GM12872 (cell line): Measurements from ENCODE around the gene OR1F1.

Experiments used
- TF ChIP-seq, protein P1 (sequence below): IDR thresholded peaks from 3 replicates; pipeline ENCODE4 v1.5.1; 2011; ENCODE audit warnings: low read depth, mild to moderate bottlenecking, low read length, moderate library complexity; ENCODE audit not compliant: insufficient read depth

OR1F1 gene

GRCh38 chr16:3212006-3212405 is 24.0 kb downstream of the OR1F1 start:
- TF ChIP-seq, protein P1, sequence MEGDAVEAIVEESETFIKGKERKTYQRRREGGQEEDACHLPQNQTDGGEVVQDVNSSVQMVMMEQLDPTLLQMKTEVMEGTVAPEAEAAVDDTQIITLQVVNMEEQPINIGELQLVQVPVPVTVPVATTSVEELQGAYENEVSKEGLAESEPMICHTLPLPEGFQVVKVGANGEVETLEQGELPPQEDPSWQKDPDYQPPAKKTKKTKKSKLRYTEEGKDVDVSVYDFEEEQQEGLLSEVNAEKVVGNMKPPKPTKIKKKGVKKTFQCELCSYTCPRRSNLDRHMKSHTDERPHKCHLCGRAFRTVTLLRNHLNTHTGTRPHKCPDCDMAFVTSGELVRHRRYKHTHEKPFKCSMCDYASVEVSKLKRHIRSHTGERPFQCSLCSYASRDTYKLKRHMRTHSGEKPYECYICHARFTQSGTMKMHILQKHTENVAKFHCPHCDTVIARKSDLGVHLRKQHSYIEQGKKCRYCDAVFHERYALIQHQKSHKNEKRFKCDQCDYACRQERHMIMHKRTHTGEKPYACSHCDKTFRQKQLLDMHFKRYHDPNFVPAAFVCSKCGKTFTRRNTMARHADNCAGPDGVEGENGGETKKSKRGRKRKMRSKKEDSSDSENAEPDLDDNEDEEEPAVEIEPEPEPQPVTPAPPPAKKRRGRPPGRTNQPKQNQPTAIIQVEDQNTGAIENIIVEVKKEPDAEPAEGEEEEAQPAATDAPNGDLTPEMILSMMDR, result no peak

GRCh38 chr16:3212567-3212966 is 24.6 kb downstream of the OR1F1 start:
- TF ChIP-seq, protein P1, result no peak

DNA sequence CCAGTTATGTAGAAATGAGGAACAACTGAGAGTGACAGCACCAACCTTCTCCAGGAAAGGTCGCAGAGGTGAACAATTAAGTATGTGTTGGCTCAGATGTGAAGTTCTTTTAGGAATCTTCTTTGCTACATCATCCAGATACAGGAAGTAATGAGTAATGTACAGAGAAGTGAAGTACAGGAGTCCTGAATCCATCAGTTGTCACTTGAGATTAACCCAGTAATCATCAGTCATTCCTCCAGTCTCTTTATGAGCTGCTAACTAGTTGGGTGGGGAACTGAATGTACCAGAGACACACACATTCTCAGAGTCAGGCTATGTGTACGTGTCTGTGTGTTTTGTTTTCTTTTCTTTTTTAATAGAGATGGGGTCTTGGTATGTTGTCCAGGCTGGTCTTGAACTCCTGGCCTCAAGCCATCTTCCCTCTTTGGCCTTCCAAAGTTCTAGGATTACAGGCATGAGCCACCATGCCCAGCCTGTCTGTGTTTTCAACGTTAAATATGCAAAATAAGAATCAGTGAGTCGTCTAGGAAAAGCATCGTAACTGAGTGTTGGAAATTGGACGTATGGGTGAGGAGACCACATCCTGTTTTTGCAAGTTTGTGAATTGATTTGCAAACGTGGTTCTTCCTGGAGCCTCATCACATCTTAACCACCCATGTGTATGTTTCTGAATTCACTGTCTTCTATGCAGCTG is 27.0 kb downstream of the OR1F1 start:
- TF ChIP-seq, protein P1, result no peak

GRCh38 chr16:3215601-3216262 is 27.7 kb downstream of the OR1F1 start:
- TF ChIP-seq, protein P1, result no peak

DNA sequence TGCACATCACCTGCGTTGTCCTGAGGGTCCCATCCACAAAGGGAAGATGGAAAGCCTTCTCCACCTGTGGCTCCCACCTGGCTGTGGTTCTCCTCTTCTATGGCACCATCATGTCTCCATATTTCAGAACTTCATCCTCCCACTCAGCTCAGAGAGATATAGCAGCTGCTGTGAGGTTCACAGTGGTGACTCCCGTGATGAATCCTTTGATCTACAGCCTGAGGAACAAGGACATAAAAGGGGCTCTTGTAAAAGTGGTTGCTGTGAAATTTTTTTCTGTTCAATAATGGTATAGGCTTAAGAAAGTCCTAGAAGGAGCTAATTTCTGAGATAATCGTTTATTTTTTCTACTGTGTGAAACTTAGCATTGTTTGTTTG is 28.2 kb downstream of the OR1F1 start:
- TF ChIP-seq, protein P1, result no peak

DNA sequence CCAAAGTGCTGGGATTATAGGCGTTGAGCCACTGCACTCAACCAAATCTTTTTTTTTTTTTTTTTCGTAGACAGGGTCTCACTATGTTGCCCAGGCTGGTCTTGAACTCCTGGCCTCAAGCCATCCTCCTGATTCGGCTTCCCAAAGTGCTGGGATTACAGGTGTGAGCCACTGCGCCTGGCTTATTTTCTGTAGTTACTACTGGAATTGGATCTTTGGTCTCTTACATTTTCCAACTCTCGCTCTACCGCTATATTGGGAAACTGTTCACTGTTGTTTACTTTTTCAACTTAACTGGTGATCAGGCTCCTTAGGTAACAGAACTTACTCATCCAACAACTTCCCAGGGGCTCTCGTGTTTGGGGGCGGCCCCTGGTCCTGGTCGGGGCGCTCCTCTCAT is 32.8 kb downstream of the OR1F1 start:
- TF ChIP-seq, protein P1, result no peak

DNA sequence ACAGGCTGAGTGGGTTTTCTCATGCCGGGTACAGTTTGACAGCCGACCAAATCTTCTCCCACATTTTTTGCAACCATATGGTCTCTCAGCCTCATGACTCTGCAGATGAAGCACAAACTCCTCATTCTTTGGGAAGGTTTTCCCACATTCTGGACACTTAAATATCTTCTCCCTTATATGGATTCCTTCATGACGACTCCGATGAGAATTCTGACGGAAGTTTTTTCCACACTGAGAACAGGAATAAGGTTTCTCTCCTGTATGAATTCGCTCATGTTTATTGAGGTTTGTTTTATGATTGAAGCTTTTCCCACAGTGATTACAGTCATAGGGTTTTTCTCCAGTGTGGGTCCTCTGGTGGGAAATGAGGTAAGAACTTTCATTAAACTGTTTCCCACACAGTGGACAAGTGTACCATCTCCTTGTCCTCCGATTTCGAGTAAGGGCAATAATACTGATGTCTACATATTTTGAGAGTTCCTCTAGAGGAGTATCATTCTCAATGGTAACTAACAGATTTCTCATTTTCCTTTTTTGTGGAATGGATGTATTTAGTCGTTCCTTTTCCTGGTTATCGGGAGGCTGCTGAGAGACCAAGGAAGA is 36.0 kb downstream of the OR1F1 start:
- TF ChIP-seq, protein P1, result no peak
